Heart left ventricle (tissue), 13 donors: ENCODE data around the gene ZFAND6.

Experiments
- POLR2A ChIP-seq, 2 donors: fragments of 450-650 bp; IDR thresholded peaks; one replicate each; pipeline ENCODE4 v1.6.1; 2017; ENCODE audit warnings: antibody characterized with exemption in 2 of 2, mild to moderate bottlenecking in 2 of 2, moderate library complexity in 2 of 2
- TF ChIP-seq, protein P1 (sequence below), 12 donors: fragments of 200-600 bp; sonication (generic) in 4 of 12; IDR thresholded peaks; one replicate each; pipeline versions ENCODE4 v1.5.0 to v1.8.0; 2018 to 2022; ENCODE audit warnings: antibody characterized with exemption in 12 of 12, mild to moderate bottlenecking in 5 of 12
- donor health status: ischemic (EF 13 %, LVEDD 7.1; RV severe dilation, severe dysfunction).
- donor health status: DM: no; HTN: yes; CAD: no.
- donor health status: DM: no; HTN: no; CAD: no.
- donor health status: ischemic (EF 25% LVEDD 6.9; RV normal size, moderate dysfunction).
- donor health status: ischemic (EF 25% LVEDD 5.7; RV mildly dilated, moderate dysfunction).
- donor health status: ischemic (EF 35%, LVEDD 5.7; RV mildly dilated, moderate dysfunction).
- donor health status: nonischemic (EF 11% LVEDD 7.7; RV severe dilation, severe dysfunction).
- donor health status: DM: yes; HTN: yes; CAD: no.
- donor health status: PGD.
- donor health status: ischemic (EF 29% LVEDD 5.4; RV normal size, mild dysfunction).
- donor health status: nonischemic (EF 23%, LVEDD 6.1; RV moderate dilation, normal function).

DNA sequence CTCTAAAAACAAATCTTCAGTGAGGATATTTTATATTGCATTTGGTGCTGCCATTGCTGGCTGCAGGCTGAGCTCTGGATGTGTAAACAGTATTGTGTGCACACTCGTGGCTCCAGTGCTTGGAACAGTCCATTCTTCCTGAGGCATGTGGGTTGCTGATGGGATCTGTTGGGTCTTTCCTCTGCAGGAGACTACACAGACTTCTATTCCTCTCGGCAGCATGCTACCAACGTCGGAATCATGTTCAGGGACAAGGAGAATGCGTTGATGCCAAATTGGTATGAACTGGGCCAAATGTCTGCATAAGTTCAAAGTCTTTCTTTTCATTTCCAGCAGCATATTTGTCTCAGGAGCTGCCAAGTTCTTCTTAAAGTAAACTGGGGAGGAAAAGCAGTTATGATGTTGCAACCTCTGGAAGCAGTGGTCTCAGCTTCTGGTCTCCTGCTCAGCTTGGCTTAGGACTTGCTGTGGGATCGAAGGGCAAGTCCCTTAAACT lies 102.6 kb downstream of the ZFAND6 start:
- no peak for TF ChIP-seq POLR2A (IDR thresholded peaks at IDR 0.05)
- TF ChIP-seq, protein P1, sequence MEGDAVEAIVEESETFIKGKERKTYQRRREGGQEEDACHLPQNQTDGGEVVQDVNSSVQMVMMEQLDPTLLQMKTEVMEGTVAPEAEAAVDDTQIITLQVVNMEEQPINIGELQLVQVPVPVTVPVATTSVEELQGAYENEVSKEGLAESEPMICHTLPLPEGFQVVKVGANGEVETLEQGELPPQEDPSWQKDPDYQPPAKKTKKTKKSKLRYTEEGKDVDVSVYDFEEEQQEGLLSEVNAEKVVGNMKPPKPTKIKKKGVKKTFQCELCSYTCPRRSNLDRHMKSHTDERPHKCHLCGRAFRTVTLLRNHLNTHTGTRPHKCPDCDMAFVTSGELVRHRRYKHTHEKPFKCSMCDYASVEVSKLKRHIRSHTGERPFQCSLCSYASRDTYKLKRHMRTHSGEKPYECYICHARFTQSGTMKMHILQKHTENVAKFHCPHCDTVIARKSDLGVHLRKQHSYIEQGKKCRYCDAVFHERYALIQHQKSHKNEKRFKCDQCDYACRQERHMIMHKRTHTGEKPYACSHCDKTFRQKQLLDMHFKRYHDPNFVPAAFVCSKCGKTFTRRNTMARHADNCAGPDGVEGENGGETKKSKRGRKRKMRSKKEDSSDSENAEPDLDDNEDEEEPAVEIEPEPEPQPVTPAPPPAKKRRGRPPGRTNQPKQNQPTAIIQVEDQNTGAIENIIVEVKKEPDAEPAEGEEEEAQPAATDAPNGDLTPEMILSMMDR (IDR thresholded peaks at IDR 0.05), result no peak
